ENCODE data around the gene FLRT2.

FLRT2 gene

DNA sequence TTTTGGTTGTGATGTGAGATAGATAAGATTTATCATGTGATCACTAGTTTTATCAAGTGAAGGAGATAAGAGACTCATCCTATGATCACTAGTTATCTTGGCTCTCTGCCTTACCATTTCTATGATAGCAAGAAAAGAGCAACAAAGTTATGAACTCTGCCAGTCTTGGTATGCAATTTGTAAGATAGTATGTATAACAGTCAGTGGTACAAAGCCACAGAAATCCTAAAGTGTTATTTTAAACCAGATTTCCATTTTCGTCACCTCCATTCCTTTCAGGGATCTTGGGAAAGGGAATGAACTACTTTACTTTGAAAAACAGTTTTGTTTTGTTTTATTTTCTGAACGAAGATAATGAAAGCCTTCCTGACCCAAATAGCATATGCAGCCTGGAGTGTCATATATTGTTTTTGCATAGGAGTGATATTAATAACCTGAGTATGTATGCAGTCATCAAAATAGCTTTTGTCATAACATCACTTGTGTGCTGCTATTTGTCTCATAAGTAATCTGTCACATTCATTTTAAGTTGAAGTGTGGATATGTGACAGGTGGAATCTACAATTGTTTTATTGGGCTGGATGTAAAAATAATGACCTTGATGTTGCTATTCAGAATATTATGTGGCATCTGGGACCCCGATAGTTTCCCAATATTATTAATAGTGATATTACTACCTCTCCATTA, 35.0 kb downstream of the FLRT2 start:
- no peak for DNase-seq
- ATAC-seq, result no peak

DNA sequence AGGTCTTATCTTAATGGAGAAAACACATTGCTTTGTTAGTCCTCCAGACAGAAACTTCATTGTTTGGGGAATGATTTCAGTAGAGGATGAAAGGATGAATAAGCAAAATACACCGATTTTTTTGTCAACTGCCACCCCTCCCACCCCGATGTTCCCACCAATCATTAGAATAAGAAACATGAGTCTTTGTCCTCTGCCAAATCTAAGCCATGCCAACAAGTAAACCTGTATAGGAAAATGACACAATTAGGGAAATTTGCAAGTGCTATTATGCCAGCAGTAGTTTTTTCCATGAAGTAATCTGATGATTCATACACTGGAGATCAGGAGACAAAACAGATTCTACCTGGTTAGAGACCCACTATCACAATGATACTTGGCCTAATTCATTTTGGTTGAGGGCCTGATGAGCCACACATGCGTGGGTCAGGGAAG, 35.9 kb downstream of the FLRT2 start:
- ATAC-seq (no peak), DNase-seq (no peak)

DNA sequence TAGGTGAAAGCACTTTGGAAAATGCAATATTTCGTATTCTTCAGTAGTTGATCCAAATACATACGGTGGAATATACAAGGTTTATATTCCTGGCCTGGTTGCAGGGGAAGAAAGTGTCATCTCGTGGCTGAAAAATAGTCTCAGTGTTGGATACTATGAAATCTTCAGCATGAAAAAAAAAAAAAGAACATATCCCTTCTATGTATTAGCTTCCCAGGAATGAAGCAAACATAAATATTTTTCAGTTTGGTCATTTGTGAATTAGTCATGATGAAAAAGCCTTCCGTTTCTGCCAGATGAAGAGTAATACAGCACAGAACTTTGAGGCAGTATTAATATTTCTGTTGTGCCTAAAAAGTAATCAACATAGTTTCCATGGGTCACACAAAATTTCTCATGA, 36.7 kb downstream of the FLRT2 start:
- ATAC-seq, result no peak
- DNase-seq, result no peak

DNA sequence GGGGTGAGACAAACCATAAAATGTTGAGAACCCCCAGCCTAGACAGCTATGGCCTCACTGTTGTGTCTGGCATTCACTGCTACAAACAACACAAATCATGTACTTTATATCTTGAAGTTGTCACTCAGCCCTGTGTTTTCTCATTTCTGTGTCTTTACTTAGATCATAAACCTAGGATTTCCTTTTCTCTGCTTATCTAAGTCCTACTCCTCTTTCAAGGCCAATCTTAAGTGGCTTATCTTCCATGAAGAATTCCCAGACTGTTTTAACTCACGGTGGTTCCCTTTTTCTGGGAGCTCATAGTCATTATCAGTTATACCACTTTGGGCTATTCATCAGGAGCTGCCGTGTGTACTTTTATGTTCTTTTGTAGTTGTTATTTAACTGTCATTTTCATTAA, 42.1 kb downstream of the FLRT2 start:
- ATAC-seq (no peak), DNase-seq (no peak)

DNA sequence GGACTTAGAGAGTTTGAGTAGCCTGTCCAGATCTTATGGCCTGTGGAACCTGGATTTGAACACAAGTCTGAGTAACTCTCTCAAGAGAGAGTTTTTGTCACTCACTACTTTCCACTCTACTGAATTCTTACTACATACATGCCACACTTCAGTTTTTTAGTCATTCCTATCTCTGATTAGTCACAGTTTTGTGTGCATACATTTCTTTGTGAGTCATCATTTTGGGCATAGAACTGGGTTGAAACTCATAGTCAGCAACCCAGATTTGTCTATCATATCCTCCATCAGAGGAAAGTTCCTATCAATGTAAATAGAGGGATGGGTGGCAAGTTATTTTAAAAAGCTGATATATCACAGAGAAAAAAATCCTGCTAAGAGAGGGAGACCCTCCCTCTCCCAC, 42.9 kb downstream of the FLRT2 start:
- no peak for DNase-seq

DNA sequence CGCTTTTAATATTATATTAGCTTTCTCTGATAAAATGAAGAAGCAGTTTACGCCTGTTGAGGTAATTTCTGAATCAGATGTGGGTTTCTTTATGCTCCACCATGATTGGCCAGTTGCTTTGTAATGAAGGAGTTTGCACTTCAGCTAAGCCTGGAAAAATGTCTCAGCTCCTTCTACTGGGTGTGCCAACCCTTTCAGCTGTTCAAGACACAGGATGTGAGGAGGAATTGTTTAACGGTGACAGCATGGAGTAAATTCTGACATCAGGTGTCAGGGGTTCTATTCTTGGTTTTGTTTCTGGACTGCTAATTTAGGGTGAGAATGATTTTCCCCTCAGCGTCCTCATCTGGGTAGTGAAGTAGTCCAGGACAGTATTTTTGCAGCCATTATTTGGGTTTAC, 43.5 kb downstream of the FLRT2 start:
- DNase-seq (no peak), ATAC-seq (no peak)

More for the DNA sequence above, 42.9 kb downstream of the FLRT2 start:
- peak; percentile 55 for ATAC-seq

DNA sequence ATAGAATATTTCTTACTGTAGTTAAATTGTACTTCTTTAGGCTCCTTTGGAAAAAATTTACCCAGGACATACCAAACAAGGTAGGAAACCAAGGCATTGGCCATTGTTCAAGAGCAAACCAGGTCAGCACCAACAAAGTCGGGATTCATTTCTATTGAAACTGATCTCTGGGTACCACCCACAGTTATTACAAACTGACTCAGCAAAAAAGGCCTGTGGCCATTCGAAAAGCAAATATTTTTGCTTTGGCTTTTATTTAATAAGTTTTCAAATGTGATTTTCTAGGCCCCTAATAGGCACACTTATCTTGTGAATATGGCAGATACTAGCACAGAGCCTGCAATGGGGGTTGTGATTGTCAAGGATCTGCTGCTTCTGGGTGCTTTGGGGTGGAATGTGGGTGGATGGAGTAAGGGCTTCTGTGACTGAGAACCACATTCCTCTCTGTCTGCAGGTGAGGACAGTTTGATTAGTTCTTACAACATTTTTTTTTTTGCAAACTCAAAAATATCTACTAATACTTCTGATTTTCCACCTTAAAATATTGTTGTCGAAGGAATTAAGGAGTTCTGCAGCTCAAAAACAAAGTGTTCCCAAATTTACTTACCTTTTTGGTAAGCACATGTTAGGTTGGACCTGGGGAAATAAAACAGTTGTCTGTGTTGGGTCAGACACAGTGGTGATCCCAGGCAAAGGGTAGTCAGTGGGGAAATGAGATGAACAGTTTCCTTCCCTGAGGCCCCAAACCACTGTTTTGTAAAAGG, 45.1 kb downstream of the FLRT2 start:
- ATAC-seq (no peak), DNase-seq (no peak)

DNA sequence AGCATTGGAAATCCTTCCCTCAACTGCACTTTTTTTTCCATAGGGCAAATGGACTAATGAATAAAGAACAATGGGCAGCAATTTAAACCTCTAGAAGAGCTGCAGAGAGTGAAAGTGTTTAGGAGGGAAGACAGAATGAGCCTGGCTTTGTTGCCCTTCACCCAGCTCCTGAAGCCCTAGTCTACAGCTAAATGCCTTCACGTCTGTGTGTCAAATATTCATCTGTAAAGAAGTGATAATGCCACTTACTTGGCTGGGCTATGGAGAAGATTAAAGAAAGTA, 45.6 kb downstream of the FLRT2 start:
- DNase-seq (no peak), ATAC-seq (no peak)

DNA sequence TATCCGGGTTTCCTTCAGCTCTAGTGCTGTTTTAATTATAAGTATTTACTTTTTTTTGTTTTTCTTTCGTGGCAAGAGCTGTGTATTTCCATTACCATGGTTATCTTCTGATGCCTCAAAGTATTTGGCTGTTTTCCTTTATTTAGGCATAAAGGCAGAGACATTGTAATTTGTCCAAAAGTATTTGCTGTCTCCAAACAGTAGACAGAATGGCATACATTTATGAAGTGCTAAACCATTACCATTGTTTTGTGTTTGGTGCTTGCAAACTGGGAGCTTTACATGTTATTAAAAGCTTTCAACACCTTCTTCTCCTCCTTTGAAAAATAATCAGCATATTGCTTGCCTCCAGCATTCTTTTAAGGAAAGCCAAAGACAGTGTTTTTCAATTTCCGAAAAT, 46.3 kb downstream of the FLRT2 start:
- DNase-seq (no peak), ATAC-seq (no peak)

DNA sequence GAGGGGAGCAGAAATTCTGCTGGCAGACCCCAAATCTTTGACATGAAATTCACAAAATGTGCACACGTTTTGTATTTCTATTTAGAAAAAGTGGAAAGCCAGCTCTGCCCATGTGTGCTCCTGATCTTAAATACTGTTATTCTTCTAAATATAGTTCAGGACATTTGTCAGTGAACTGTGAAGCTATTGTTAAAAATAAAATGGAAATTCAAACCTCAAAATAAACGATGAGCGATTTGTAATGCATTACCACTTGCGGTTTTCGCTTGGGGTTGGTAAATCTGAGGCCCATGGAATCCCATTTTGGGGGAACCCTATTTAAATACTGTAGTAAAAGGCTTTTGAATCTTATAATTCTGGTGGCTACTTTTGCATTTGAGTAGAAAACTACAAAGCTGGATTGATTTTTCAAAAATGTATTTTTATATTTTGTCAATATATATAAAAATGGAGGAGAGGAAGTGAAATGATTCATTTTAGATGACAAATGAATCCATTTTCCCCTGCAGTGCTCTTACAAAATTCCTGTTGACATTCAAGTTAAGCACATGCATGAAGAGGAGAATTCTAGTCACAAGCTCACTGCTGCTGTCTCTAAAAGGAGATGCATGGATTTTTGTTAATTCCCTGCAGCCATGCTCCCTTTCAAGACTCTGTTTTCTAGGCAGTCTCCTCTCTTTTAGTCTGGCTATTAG, 47.1 kb downstream of the FLRT2 start:
- DNase-seq (no peak), ATAC-seq (no peak)

DNA sequence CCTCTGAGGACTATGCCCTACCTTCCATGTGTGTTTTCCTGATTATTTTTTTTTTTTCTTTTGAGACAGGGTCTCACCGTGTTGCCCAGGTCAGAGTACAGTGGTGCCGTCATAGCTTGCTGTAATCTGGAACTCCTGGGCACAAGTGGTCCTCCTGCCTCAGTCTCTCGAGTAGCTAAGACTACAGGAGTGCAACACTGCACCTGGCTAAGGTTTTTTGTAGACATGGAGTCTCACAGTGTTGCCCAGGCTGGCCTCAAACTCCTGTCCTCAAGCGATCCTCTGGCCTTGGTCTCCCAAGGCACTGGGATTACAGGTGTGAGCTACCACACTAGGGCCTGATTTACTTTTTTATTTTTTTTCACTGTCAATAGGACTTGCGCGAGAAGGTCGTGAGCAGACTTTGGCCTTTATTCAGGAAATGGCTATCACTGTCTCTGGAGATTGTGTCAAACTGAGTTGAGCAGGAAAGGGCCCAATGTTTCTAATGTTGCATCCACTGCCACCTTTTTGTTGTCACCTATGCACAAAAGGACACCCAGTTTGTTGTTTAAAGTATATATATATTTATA, 47.7 kb downstream of the FLRT2 start:
- ATAC-seq (no peak), DNase-seq (no peak)

DNA sequence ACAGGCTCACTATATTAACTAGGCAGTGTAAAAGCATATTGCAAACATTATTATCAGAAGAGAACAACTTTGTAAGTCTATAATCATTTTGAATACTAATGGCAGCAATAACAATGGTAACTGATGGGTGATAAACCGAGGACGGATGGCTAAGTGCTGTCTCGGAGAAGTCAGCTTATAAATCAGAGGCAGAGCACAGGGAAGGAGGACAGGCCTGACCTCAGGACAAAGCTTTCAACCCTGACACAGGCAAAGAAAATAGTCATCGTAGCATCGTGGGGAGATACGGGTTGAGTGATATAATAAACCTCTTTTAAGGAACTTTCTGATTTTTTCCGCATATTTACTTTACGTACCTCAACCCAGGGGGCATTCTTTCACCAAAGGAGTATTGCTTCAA, 48.4 kb downstream of the FLRT2 start:
- DNase-seq (no peak), ATAC-seq (no peak)

DNA sequence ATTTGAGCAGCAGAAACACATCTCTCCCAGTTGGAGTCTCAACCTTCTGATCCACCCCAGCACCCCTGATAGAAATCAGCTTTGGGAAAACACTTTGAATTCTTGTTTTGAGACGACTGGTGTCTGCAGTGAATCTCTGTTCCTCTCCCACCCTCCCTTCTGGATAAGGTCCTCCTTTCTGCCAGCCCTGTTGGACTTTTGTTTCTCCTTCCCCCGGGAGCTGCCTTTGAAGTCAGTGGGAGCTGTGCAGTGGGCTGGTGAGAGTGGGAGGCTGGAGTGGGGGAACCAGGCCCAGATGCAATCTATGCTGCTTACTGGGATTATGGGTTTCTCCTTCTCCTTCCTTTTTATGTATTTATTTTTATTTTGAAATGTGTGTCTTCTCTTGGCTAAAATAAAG, 49.0 kb downstream of the FLRT2 start:
- ATAC-seq (no peak), DNase-seq (no peak)

DNA sequence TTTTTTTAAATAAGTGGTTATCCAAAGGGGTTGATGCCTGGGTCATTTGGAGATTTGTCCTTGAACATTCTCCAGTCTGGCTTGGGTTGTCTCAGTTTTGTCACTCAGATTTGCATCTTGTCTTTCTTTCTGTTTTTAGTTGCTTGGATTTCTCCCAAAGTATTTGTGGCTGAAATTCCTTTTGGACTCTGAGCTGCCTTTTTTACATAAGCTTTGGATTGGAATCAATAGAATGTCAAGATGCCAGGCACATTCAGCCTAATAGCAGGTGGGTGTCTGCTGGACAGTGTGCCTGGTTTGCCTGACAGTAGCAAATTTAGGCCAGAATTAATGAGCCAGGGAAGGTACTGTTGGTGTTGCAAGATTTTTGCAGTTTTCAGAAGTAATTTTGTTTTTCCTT, 50.0 kb downstream of the FLRT2 start:
- ATAC-seq (no peak), DNase-seq (no peak)

DNA sequence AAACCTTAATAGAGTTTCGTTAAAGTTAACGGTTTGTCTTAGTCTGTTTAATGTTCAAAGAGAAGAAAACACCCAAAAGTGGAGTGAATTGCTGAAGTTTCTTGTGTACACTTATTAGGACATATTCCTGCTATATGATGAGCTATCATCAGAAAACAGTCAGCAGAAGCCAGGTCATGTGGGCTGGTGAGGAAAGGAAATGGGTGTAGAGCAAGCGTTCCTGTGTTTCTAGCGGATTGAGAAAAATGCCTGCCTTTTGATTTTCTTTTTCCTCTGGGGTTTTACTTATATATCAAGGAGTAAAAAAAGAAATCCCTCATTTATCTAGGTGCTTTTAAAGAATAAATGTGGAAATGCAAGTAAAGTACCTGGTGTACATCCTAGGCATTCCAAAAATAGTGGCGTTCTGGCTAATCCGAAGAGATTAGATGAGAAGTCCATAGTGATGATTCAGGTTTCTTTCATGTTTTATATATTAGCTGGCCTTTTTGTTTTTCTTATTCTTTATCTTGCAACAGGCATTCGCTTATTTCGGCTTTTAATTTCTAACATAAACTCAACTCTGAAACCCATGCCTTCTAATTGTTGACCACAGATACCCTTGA, 50.7 kb downstream of the FLRT2 start:
- DNase-seq, result no peak
- ATAC-seq, result no peak

DNA sequence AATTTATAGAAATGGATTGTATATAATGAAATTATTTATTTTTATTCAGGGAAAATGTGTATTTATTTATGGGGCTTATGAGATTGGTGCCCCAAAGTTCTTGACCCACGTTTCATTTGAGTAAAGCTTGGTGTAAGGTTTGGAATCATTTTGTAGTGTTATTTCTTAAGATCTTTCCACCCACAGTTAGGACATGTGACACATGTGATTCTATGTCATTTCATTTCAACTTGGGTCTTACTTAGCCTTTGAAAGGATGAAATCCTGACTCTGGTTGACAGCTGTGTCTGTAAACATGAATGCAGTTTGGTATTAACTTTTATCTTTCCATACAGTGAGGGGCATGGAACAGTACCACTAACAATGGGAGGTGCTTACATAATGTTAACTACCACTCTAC, 51.7 kb downstream of the FLRT2 start:
- ATAC-seq (no peak), DNase-seq (no peak)

DNA sequence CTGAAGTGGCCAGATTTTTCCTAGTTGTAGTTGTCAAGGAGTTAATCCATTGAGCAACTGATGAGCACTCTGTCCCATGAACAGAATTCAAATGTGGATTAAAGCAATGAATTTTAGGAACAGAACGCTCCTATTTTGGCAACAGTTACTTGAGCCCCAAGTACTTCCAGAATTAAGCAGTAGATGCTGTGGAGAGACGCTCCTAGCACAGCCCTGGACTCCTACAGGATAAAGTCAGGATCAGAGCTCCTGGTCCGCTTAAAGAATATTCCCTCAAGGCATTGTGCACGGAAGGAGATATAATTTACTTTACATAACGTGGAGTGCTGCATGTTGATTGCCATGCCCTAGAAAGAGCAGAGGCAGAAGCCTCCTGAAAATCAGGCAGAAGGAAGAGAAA, 53.4 kb downstream of the FLRT2 start:
- DNase-seq (no peak), ATAC-seq (no peak)

DNA sequence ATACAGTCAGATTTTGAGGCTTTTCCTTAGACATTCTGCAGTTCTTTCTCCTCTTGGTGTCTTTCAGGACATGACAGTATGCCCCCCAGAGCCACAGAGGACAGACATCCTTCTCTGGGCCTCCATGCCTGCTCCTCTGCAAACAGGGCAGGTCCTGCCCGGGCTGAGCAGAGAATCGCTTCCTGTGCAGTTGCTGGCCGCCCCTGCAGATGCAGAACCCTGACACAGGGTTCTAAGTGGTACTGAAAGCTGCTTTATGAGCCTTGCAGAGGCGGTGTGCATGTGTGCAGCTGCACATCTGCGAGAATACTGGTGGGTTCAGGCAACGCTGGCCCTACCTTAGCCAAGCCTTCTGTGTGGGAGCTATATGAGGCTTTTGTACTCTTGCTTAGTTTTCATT, 54.5 kb downstream of the FLRT2 start:
- ATAC-seq (no peak), DNase-seq (no peak)

DNA sequence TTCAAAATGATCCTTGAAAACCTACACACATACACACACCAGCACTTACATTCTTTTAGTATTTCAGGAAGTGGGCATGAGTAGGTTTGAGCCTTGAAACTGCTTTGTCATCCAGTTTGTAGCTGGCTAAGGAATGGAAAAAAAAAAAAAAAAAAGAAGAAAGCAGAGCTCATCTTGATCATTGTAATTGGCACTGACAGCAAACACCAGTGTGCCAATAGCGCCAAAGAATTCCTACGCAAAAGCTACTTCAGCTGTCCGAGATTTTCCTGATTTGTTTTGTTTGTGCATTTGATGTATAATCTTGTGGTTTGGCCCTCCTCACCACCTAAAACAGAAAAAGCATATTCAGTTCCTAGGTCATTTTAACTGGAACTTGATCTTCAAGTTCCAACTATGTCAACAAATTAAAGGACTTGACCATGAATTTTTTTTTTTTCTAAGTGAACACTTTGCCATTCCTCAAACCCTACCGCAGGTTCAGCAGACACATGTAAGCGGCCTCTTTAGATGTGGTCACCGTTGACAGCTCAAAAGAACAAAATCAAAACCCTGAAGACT, 57.3 kb downstream of the FLRT2 start:
- DNase-seq, result no peak
- no peak for ATAC-seq

DNA sequence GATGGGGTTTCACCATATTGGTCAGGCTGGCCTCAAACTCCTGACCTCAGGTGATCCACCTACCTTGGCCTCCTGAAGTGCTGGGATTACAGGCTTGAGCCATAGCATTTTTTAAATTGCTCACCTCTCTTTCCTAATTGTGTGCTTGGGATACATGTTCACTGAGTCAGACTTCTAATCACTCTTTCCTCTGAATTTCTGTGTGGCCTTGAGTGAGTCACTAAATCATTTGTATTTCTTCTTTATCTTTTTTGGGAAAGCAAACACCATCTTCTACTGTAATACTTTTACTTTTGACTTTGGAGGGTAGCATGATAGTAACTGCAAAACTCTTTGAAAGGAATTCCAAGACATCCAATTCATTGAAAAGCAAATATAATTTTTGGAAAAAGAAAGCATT, 60.8 kb downstream of the FLRT2 start:
- ATAC-seq (no peak), DNase-seq (no peak)

DNA sequence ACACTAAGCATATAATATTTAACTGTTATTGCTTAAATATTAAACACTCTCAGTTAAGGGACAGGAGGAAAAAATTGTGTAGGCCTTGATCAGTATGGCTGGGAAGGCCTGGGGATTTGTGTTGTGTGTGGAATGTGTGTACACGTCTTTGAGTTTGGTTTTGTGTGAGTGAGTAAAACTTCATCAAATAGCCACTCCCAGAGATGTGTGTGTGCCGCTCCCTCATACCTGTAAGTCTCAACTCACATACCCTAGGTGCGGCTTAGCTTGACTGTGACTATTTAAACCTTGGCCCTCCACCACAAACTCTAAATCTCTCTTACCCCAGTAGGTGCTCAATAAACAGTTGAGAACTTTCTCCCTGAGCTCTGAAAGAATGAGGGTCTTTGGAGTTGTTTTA, 64.3 kb downstream of the FLRT2 start:
- ATAC-seq, result no peak
- DNase-seq, result no peak

DNA sequence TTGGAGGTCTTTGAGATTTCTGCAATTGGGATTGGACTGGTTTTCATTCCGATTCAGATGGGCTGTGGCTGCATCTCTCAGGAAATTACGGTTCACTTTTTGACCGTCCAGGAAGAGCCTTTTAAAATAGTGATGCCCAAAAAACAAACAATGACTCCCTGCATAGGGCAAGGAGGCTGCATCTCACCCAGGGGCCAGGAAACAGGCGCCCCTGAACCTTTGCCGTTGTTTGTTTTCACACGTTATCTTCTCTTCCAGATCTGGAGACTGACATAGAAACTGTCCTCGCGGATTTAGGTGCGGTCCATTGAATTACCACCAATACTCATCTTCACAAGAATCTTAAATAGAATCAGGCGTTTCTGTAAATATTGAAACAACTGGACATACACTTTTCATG, 66.0 kb downstream of the FLRT2 start:
- no peak for ATAC-seq
- no peak for DNase-seq

DNA sequence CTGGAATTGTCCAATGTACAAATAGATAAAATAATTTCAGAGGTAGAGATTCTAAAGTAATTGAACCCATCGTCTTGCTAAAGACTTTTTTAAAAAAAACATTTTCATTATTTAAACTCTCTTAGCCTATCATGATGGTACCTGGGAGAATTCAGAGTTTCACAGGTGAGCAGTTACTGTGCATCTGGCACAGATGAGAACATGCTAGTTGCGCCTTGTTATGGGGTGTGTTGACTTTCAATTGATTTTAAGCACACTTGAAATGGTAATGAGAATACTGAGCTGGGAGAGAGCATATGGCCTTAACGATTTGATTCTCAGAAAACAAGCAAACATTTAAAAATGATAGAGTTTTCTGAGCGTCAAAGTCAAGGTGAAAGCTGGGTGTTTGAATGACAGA, 66.6 kb downstream of the FLRT2 start:
- no peak for ATAC-seq
- no peak for DNase-seq
